CD4-positive, alpha-beta T cell treated with Interleukin-10 for 1 hour (primary cell): ENCODE results near the gene SIN3A.
"Not testable (repeated sequence)": the region's sequence is repeated elsewhere in the genome, so short reads cannot be mapped to it uniquely, and the experiment has no call there.

Source experiments
- DNase-seq: peaks from one replicate; pipeline ENCODE4 v3.0.0-alpha.2; 2020

The SIN3A gene

DNA sequence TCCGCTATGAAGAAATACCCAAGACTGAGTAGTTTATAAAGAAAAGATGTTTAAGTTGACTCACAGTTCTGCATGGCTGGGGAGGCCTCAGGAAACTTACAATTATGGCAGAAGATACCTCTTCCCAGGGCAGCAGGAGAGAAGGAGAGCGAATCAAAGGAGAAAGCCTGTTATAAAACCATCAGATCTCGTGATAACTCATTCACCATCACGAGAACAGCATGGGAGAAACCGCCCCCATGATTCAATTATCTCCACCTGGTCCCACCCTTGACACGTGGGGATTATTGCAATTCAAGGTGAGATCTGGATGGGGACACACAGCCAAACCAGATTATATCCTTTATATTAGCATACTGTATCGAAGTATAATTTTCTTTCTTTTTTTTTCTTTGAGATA is 119.4 kb downstream of the SIN3A start:
- not testable (repeated sequence) for DNase-seq

DNA sequence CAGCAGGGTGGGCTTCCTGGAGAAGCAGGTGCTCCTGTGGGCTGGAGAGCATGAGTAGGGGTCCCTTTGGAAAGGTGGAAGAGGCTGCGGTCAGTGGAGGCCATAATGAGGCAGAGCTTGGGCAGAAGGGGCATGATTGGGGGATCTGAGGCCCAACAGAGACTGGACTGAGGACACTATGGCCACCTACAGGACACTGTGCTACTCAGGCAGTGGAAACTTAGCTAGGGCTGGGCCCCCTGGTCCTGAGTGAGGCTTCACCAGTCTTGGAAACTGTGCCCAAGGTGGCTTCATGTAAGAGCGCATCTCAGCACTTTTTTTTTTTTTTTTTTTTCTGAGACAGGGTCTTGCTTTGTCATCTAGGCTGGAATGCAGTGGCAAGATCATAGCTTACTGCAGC is 121.9 kb downstream of the SIN3A start:
- no peak for DNase-seq

DNA sequence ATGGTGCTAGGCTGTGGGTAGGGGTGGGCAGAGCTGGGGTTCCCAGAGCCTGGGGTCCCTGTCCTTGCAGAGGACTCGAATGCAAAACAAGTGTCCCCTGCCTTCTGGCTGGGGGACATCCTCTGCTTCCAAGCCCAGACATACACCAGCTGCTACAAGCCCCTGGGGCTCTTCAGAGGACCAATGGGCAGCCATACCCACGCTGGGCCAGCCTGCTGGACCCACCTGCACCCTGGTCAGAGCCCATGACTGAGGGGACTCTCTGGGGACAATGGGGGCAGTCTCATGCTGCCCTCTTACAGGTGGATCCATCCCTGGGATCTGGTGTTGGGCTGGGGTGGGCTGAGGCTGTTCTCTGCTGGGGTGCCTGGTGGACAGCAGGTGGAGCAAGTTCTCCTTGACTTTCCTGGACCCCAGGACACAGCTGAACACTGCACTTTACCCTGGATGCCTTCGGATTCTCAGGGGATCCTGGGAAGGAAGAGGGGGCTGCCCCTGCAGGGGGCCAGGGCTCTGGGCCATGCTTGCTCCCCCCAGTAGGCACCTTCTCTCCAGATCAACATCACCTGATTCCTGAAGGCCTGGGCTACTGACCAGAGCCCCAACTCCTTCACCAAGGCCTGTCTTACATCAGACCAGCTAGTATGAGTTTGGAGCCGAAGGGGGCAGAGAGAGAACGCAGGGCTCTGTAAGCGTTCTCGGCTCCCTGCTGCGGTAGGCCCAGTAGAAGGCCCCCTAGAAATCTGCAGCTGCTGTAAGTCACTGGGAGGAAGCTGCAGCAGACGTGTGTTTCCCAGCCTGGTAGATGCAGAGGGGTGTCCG is 122.8 kb downstream of the SIN3A start:
- no peak for DNase-seq

DNA sequence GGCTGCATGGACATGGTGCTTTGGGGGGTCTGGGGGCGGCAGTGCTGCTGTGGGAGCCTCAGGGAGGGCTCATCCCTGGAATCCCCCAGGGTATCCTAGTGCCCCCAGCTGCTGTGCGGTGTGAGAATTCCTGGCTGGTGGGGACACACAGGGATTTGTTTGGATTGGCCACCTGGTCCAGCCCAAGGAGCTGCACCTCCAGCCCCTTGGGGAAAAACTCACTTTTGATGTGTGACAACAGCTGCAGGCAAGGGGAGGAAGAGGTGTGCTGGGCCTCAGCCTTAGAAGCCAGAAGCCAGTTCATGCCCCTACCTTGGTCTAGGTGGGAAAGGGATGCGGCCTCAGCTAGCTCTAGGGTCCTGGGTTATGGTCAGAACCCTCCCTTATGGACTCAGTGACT is 124.0 kb downstream of the SIN3A start:
- DNase-seq: no peak

DNA sequence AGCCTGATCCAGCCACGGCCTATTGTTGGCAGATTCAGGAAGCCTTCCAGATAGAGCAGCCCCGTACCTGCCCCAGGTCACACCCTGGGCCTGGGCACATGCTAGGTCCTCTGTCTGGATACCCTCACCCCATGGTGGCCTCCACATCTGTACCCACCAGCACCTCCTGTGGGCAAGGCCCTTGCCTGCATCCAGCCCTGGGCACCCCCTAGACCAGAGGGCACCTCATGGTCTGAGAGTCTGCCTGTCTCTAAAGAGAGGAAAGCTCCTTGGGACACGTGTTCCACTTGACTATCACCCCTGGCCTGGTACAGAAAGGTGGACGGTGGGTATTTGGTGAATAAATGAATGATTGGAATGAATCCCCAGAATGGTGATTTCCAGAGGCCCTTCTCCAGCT is 124.5 kb downstream of the SIN3A start:
- no peak for DNase-seq

DNA sequence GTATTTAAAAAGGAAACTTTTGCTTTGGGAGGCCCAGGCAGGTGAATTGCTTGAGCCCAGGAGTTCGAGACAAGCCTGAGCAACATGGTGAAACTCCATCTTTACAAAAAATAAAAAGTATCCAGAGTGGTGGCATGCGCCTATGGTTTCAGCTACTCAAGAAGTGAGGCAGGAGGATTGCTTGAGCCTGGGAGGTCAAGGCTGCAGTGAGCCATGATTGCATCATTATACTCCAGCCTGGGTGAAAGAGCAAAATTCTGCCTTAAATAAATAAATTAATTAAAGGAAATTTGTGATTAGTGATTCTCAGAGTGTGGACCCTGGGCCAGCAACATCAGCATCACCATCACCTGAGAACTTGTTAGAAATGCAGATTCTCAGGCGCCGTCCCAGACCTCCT is 125.6 kb downstream of the SIN3A start:
- no peak for DNase-seq

DNA sequence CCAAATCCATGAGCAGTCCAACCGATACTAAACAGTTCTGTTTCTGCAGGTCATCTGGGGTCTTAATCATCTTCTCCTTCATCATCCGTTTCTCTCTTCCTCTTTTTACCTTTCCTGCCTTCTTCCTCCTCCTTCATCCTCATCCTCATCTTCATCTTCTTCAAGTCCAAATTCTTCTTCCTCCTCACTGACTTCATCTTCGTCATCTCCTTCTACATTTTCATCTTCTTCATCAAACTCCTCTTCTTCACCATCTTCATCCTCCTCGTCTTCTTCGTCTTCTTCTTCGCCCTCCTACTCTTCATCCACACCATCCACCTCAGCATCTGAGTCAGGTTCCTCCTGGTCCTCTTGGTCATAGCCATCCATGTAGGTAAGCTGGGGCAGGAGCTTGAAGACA is 129.8 kb downstream of the SIN3A start:
- no peak for DNase-seq
